Measurements from ENCODE around the gene MGLL.

DNA sequence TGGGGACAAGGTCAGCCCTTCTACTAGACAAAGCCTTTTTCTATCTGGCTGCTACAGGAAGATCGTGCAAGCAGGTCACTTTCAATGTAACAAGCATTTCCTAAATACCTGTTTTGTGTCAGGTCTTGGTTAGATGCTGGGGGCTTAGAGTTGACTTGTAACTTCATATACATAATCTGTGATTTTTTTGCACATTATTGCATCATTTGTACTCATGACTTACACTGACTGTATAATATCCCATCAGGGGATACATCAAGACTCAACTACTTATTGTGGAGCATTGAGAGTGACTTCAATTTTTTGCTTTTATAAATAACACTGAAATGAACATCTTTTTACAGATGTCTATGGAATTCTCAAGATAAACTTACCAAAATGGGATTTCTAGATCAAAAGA is 80.6 kb downstream of the MGLL start:
- TF ChIP-seq GATA3 (IDR thresholded peaks at IDR 0.05; ENCODE audit: low read depth, low read length) (no peak), GATA2 (IDR thresholded peaks at IDR 0.05; ENCODE audit: low read depth, low read length) (no peak)
